Endodermal cell (in vitro differentiated cells): ENCODE results near the gene LAPTM5. TPM values are rescaled to one million over a fixed set of nuclear protein-coding genes. Genes with fewer than 3 reads are reported as not detected.

Experiments
- DNase-seq: peaks from one replicate; pipeline ENCODE4 v3.0.0-alpha.2; 2017
- H3K27ac ChIP-seq: 2 replicates; pipeline ENCODE4 v1.5.1; 2013; ENCODE audit warnings: mild to moderate bottlenecking, low read depth, low read length, moderate library complexity
- H3K27me3 ChIP-seq: 2 replicates; pipeline ENCODE4 v1.6.1; 2013; ENCODE audit warnings: mild to moderate bottlenecking, low read length, moderate library complexity; ENCODE audit not compliant: insufficient read depth, control insufficient read depth, poor library complexity, severe bottlenecking
- H3K36me3 ChIP-seq: 2 replicates; pipeline ENCODE4 v1.7.0; 2013; ENCODE audit warnings: mild to moderate bottlenecking, low read length, moderate library complexity; ENCODE audit not compliant: control insufficient read depth, insufficient read depth
- H3K4me1 ChIP-seq: one replicate; pipeline ENCODE4 v1.7.0; 2013; ENCODE audit warnings: low read length; ENCODE audit not compliant: control insufficient read depth, insufficient read depth
- H3K4me3 ChIP-seq: 2 replicates; pipeline ENCODE4 v1.5.1; 2013; ENCODE audit warnings: mild to moderate bottlenecking, low read length, moderate library complexity
- H3K9ac ChIP-seq: 2 replicates; pipeline ENCODE4 v1.6.1; 2013; ENCODE audit warnings: mild to moderate bottlenecking, low read length, moderate library complexity; ENCODE audit not compliant: poor library complexity, severe bottlenecking; ENCODE audit errors: extremely low read depth
- H3K9me3 ChIP-seq: 2 replicates; pipeline ENCODE4 v1.6.1; 2013; ENCODE audit warnings: mild to moderate bottlenecking, low read length, moderate library complexity; ENCODE audit not compliant: control insufficient read depth
- H3K27ac Mint-ChIP-seq: 2 replicates; pipeline ENCODE4 v1.8.0; 2020; ENCODE audit warnings: mixed read lengths
- H3K27me3 Mint-ChIP-seq: 2 replicates; pipeline ENCODE4 v1.8.0; 2021; ENCODE audit warnings: mild to moderate bottlenecking, mixed read lengths; ENCODE audit not compliant: insufficient read depth
- H3K36me3 Mint-ChIP-seq: 2 replicates; pipeline ENCODE4 v1.8.0; 2020; ENCODE audit warnings: low read depth, mixed read lengths
- H3K4me1 Mint-ChIP-seq: 2 replicates; pipeline ENCODE4 v1.8.0; 2020; ENCODE audit warnings: mixed read lengths
- H3K4me3 Mint-ChIP-seq: 2 replicates; pipeline ENCODE4 v1.8.0; 2020; ENCODE audit warnings: mild to moderate bottlenecking, moderate library complexity, mixed read lengths
- H3K9me3 Mint-ChIP-seq: 2 replicates; pipeline ENCODE4 v1.8.0; 2020; ENCODE audit warnings: mild to moderate bottlenecking, mixed read lengths
- WGBS, 2 experiments: methylation state at CpG; one replicate each; pipeline versions ENCODE4 v1.1.5 to v1.1.7; 2013; ENCODE audit warnings: missing lambda C conversion rate in 2 of 2, mixed read lengths in 1 of 2; ENCODE audit not compliant: insufficient coverage in 1 of 2, insufficient read length in 1 of 2; 5-methylcytosine and 5-hydroxymethylcytosine counted together
- total RNA-seq, 2 donors: library from RNA; stranded (reverse); fragmentation: NEBNext Ultra II Directional in 1 of 2; extraction: Animal tissue kit (Norgen Biotek cat#: 25700) in 1 of 2; gene quantifications; 2 replicates in 1 of 2; 3 replicates in 1 of 2; pipeline ENCODE4 v1.2.1, GENCODE V29; 2021
- TF ChIP-seq, protein P1 (sequence below): fragments of 200-600 bp; sonication (generic); conservative IDR thresholded peaks from 2 replicates; pipeline ENCODE4 v1.5.0; 2021; ENCODE audit warnings: antibody characterized with exemption, mild to moderate bottlenecking

The LAPTM5 gene
- total RNA-seq, 2 donors from 2014 or later, result not detected

DNA sequence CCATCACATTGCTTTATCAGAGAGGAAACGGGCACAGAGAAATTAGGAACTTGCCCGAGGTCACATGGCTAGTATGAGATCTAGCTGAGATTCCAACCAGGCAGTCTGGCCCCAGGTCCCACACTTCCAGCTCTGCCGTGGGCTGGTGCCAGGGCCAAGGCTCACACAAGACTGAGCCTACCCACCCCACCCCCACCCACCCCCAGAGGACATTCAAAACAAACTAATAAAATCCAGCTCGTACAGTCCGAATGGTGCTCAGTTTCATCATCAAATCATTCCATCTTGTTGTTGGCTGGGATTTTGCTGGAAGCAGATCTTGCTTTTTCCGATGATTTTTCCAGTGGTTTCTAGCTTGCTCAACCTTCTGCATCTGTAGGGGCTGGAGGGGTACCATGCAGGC, 62.1 kb downstream of the LAPTM5 start:
- H3K27ac ChIP-seq, result no peak overlapping the region
- Mint-ChIP-seq H3K27ac (no peak overlapping the region), H3K36me3 (no peaks in the 10 kb centered on the region), H3K9me3 (no peaks in the 10 kb centered on the region), H3K4me3 (no peak overlapping the region), H3K4me1 (peaks cover 30% of the 10 kb centered on the region), H3K27me3 (no peaks in the 10 kb centered on the region)
- no peaks in the 10 kb centered on the region for H3K9me3 ChIP-seq
- H3K27me3 ChIP-seq, result no peaks in the 10 kb centered on the region
- TF ChIP-seq, protein P1, sequence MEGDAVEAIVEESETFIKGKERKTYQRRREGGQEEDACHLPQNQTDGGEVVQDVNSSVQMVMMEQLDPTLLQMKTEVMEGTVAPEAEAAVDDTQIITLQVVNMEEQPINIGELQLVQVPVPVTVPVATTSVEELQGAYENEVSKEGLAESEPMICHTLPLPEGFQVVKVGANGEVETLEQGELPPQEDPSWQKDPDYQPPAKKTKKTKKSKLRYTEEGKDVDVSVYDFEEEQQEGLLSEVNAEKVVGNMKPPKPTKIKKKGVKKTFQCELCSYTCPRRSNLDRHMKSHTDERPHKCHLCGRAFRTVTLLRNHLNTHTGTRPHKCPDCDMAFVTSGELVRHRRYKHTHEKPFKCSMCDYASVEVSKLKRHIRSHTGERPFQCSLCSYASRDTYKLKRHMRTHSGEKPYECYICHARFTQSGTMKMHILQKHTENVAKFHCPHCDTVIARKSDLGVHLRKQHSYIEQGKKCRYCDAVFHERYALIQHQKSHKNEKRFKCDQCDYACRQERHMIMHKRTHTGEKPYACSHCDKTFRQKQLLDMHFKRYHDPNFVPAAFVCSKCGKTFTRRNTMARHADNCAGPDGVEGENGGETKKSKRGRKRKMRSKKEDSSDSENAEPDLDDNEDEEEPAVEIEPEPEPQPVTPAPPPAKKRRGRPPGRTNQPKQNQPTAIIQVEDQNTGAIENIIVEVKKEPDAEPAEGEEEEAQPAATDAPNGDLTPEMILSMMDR, result no peak
- no peak overlapping the region for H3K4me3 ChIP-seq
- no peak overlapping the region for H3K9ac ChIP-seq
- WGBS, 2 experiments, result 95 to 98% methylated on average over 5 to 6 of the region's 6 CpGs
- DNase-seq, result no peak
- H3K36me3 ChIP-seq, result no peaks in the 10 kb centered on the region
- peaks cover 21% of the 10 kb centered on the region for H3K4me1 ChIP-seq

DNA sequence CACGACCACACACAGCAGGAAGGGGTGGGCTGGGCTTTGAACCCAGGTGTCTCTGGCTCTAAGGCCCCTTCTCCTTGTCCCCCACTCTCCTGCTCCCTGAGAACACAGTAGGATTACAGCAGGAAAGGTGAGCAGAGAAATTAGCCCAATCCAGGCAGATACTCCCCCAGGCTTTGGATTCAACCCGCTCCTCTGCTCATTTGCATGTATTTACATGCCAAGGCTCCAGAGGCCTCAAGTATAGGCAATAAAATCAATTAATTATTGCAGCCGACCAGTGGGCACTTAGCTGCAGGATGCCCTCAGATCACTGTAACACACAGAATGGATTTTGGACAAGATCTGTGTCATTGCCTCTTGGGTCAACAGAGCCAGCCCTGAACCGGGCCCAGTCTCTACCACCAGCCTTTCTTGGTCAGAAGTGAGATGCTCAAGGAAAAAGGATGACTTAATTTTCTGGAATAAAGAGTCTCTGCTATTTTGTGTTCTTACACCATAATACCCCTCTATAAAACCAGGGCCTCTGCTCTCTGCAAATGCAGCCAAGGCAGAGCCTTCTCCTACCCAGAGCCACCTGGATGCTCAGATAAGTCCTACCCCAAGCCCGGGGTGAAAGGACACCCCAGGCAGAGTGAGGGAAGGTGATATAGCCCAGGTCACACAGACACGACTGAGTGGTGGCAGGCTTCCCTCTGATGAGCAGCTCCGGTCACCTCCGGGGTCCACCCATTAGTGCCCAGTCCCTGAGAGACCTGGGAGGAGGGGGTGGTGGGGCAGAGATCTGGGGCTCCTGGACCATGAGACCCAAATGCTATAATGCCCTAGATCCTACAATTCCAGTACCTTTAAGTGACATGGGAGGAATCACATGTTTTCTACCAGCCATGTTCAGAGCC, 63.0 kb downstream of the LAPTM5 start:
- no peaks in the 10 kb centered on the region for H3K36me3 ChIP-seq
- Mint-ChIP-seq H3K4me3 (no peak overlapping the region), H3K27ac (no peak overlapping the region), H3K4me1 (peaks cover 38% of the 10 kb centered on the region), H3K36me3 (no peaks in the 10 kb centered on the region), H3K9me3 (no peaks in the 10 kb centered on the region), H3K27me3 (no peaks in the 10 kb centered on the region)
- TF ChIP-seq, protein P1, result no peak
- 83 to 88% methylated on average over 4 to 8 of the region's 8 CpGs for WGBS, 2 experiments
- H3K4me3 ChIP-seq, result no peak overlapping the region
- no peaks in the 10 kb centered on the region for H3K27me3 ChIP-seq
- H3K4me1 ChIP-seq, result peaks cover 22% of the 10 kb centered on the region
- no peaks in the 10 kb centered on the region for H3K9me3 ChIP-seq
- DNase-seq, result no peak
- no peak overlapping the region for H3K9ac ChIP-seq
- H3K27ac ChIP-seq, result no peak overlapping the region

DNA sequence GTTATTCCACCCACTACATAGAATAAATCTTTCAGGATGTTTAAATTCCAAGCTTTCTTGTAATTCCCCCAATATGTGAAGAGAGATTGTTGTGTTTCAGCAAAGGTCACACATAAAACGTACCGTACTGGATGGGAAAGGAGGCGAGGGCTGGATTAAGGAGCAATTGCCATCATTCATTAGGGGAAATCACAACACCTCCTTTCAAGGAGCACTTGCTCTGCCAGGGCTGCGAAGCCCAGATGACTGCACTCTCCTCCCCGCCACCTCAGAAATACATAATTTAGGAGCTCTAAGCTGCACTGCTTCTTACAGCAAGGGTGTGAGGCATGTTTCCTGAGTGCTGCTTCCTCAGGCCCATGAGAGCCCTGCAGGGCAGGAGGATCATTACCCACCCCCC, 63.8 kb downstream of the LAPTM5 start:
- Histone ChIP-seq H3K27ac (no peak overlapping the region), H3K9me3 (no peaks in the 10 kb centered on the region), H3K4me1 (peaks cover 29% of the 10 kb centered on the region), H3K4me3 (no peak overlapping the region), H3K36me3 (no peaks in the 10 kb centered on the region), H3K9ac (no peak overlapping the region), H3K27me3 (no peaks in the 10 kb centered on the region)
- H3K36me3 Mint-ChIP-seq, result no peaks in the 10 kb centered on the region
- H3K9me3 Mint-ChIP-seq, result no peaks in the 10 kb centered on the region
- DNase-seq, result no peak
- no peak overlapping the region for H3K27ac Mint-ChIP-seq
- H3K27me3 Mint-ChIP-seq, result no peaks in the 10 kb centered on the region
- TF ChIP-seq, protein P1, result no peak
- H3K4me1 Mint-ChIP-seq, result peaks cover 45% of the 10 kb centered on the region
- WGBS, 2 experiments, result 91 to 95% methylated on average over 3 to 5 of the region's 5 CpGs
- H3K4me3 Mint-ChIP-seq, result no peak overlapping the region
